ENCODE results near the gene SPTBN1.

- TF ChIP-seq CTCF (conservative IDR thresholded peaks at IDR 0.05; ENCODE audit: low read depth, low read length) (no peak), EZH2 (IDR thresholded peaks at IDR 0.05; ENCODE audit: borderline replicate concordance, low read depth, low read length, poor library complexity, severe bottlenecking) (no peak)
Observed at GRCh38 chr2:54579061-54579681, 123.0 kb downstream of the SPTBN1 start.

Data from A673 (cell line).